H9 (cell line): ENCODE measurements around the gene MICAL2. TPM values are rescaled to one million over a fixed set of nuclear protein-coding genes. Genes with fewer than 3 reads are reported as not detected.

ENCODE experiments used
- DNase-seq: peaks from one replicate; pipeline ENCODE4 v3.0.0-alpha.2; 2017
- H2AFZ ChIP-seq: one replicate; pipeline ENCODE4 v1.6.1; 2013; ENCODE audit warnings: mild to moderate bottlenecking, low read length, control low read depth, moderate library complexity
- H2AK5ac ChIP-seq: 2 replicates; pipeline ENCODE4 v1.6.1; 2013; ENCODE audit warnings: low read length, control low read depth, mixed read lengths; ENCODE audit not compliant: insufficient read length
- H2BK120ac ChIP-seq: one replicate; pipeline ENCODE4 v1.6.1; 2013; ENCODE audit warnings: low read depth, mild to moderate bottlenecking, low read length, control low read depth, inconsistent platforms; ENCODE audit not compliant: poor library complexity, severe bottlenecking
- H2BK12ac ChIP-seq: 2 replicates; pipeline ENCODE4 v1.6.1; 2013; ENCODE audit warnings: low read length, control low read depth, mixed read lengths, low read depth; ENCODE audit not compliant: insufficient read length
- H2BK15ac ChIP-seq: 2 replicates; pipeline ENCODE4 v1.6.1; 2013; ENCODE audit warnings: low read depth, low read length, control low read depth
- H2BK20ac ChIP-seq: one replicate; pipeline ENCODE4 v1.6.1; 2013; ENCODE audit warnings: low read depth, mild to moderate bottlenecking, low read length, control low read depth, inconsistent platforms; ENCODE audit not compliant: poor library complexity, severe bottlenecking
- H2BK5ac ChIP-seq: 2 replicates; pipeline ENCODE4 v1.6.1; 2013; ENCODE audit warnings: low read length, control low read depth, mixed read lengths; ENCODE audit not compliant: insufficient read length
- H3K14ac ChIP-seq: 2 replicates; pipeline ENCODE4 v1.6.1; 2013; ENCODE audit warnings: low read length, control low read depth; ENCODE audit not compliant: insufficient read depth
- H3K18ac ChIP-seq: 2 replicates; pipeline ENCODE4 v1.6.1; 2013; ENCODE audit warnings: low read depth, mild to moderate bottlenecking, mixed read lengths, low read length, control low read depth; ENCODE audit not compliant: insufficient read length
- H3K23ac ChIP-seq: 2 replicates; pipeline ENCODE4 v1.6.1; 2013; ENCODE audit warnings: low read length, control low read depth, mixed read lengths, low read depth; ENCODE audit not compliant: insufficient read length
- H3K23me2 ChIP-seq: 2 replicates; pipeline ENCODE4 v1.6.1; 2013; ENCODE audit warnings: low read depth, mild to moderate bottlenecking, mixed read lengths, low read length, control low read depth; ENCODE audit not compliant: insufficient read length, poor library complexity, severe bottlenecking
- H3K27ac ChIP-seq: 2 replicates; pipeline ENCODE4 v1.5.1; 2013; ENCODE audit warnings: low read length, control low read depth, mixed read lengths, low read depth; ENCODE audit not compliant: insufficient read length
- H3K27me3 ChIP-seq: 2 replicates; pipeline ENCODE4 v1.6.1; 2013; ENCODE audit warnings: low read length, control low read depth, inconsistent platforms; ENCODE audit not compliant: insufficient read depth
- H3K4ac ChIP-seq: 2 replicates; pipeline ENCODE4 v1.6.1; 2013; ENCODE audit warnings: low read depth, mild to moderate bottlenecking, control low read depth, inconsistent platforms, low read length, moderate library complexity
- H3K4me1 ChIP-seq: 2 replicates; pipeline ENCODE4 v1.6.1; 2013; ENCODE audit warnings: low read length, control low read depth, inconsistent platforms; ENCODE audit not compliant: insufficient read depth
- H3K4me2 ChIP-seq: 2 replicates; pipeline ENCODE4 v1.6.1; 2013; ENCODE audit warnings: low read length, control low read depth, mixed read lengths; ENCODE audit not compliant: insufficient read length, insufficient read depth
- H3K56ac ChIP-seq: 2 replicates; pipeline ENCODE4 v1.6.1; 2013; ENCODE audit warnings: low read depth, mild to moderate bottlenecking, mixed read lengths, low read length, control low read depth; ENCODE audit not compliant: insufficient read length
- H3K79me1 ChIP-seq: 2 replicates; pipeline ENCODE4 v1.6.1; 2013; ENCODE audit warnings: low read depth, mild to moderate bottlenecking, moderate library complexity, low read length, control low read depth, inconsistent platforms; ENCODE audit not compliant: insufficient read depth, poor library complexity, severe bottlenecking
- H3K79me2 ChIP-seq: 2 replicates; pipeline ENCODE4 v1.6.1; 2013; ENCODE audit warnings: low read length, control low read depth, inconsistent platforms; ENCODE audit not compliant: insufficient read depth
- H3K9ac ChIP-seq: 2 replicates; pipeline ENCODE4 v1.6.1; 2013; ENCODE audit warnings: low read length, control low read depth, mixed read lengths; ENCODE audit not compliant: insufficient read length; ENCODE audit errors: extremely low read depth
- H3K9me3 ChIP-seq: one replicate; pipeline ENCODE4 v1.6.1; 2013; ENCODE audit warnings: low read depth, low read length, inconsistent platforms; ENCODE audit not compliant: control insufficient read depth
- H3T11ph ChIP-seq: one replicate; pipeline ENCODE4 v1.6.1; 2013; ENCODE audit warnings: mild to moderate bottlenecking, low read length, control low read depth, inconsistent platforms
- H4K20me1 ChIP-seq: one replicate; pipeline ENCODE4 v1.6.1; 2013; ENCODE audit not compliant: control insufficient read depth, insufficient read length, insufficient read depth
- H4K5ac ChIP-seq: 2 replicates; pipeline ENCODE4 v1.6.1; 2013; ENCODE audit warnings: low read depth, mild to moderate bottlenecking, mixed read lengths, low read length, control low read depth; ENCODE audit not compliant: insufficient read length
- H4K8ac ChIP-seq: replicated peaks from 2 replicates; pipeline ENCODE4 v1.6.1; 2013; ENCODE audit warnings: low read length, control low read depth, mixed read lengths, low read depth; ENCODE audit not compliant: insufficient read length
- H4K91ac ChIP-seq: 2 replicates; pipeline ENCODE4 v1.6.1; 2013; ENCODE audit warnings: low read depth, mild to moderate bottlenecking, moderate library complexity, mixed read lengths, low read length, control low read depth; ENCODE audit not compliant: insufficient read length
- H3K27ac Mint-ChIP-seq, 3 experiments: 2 replicates in 2 of 3; 3 replicates in 1 of 3; pipeline ENCODE4 v1.8.0; 2020 to 2021; ENCODE audit warnings: mixed read lengths in 3 of 3, mild to moderate bottlenecking in 1 of 3, moderate library complexity in 1 of 3
- H3K27me3 Mint-ChIP-seq: 2 replicates; pipeline ENCODE4 v1.8.0; 2021; ENCODE audit warnings: low read depth, mild to moderate bottlenecking, moderate library complexity, mixed read lengths
- H3K36me3 Mint-ChIP-seq, 3 experiments: 2 replicates in 2 of 3; 3 replicates in 1 of 3; pipeline ENCODE4 v1.8.0; 2020 to 2021; ENCODE audit warnings: low read depth in 3 of 3, mixed read lengths in 3 of 3; ENCODE audit not compliant: insufficient read depth in 1 of 3
- H3K4me1 Mint-ChIP-seq, 2 experiments: 2 replicates each; pipeline ENCODE4 v1.8.0; 2020; ENCODE audit warnings: mixed read lengths in 2 of 2
- H3K4me3 Mint-ChIP-seq, 2 experiments: 2 replicates in 1 of 2; 3 replicates in 1 of 2; pipeline ENCODE4 v1.8.0; 2020 to 2021; ENCODE audit warnings: mild to moderate bottlenecking in 2 of 2, mixed read lengths in 2 of 2, moderate library complexity in 1 of 2
- H3K9me3 Mint-ChIP-seq, 2 experiments: 2 replicates in 1 of 2; 3 replicates in 1 of 2; pipeline ENCODE4 v1.8.0; 2020; ENCODE audit warnings: mild to moderate bottlenecking in 2 of 2, mixed read lengths in 2 of 2, moderate library complexity in 1 of 2
- CTCF ChIP-seq: fragments of 200-600 bp; sonication (generic); conservative IDR thresholded peaks from 3 replicates; pipeline ENCODE4 v1.8.0; 2021; ENCODE audit warnings: antibody characterized with exemption, mild to moderate bottlenecking
- WGBS: extraction: QIAGEN DNeasy Blood & Tissue Kit; methylation state at CpG from one replicate; pipeline ENCODE4 v1.1.7; 2013; ENCODE audit warnings: missing lambda C conversion rate, low lambda C conversion rate, mixed read lengths; ENCODE audit not compliant: insufficient read length; ENCODE audit errors: extremely low coverage; 5-methylcytosine and 5-hydroxymethylcytosine counted together
- total RNA-seq: library from RNA; stranded (reverse); gene quantifications from 2 replicates; pipeline ENCODE4 v1.2.1, GENCODE V29; 2021

The MICAL2 gene
- total RNA-seq, 1 experiment from 2014 or later, result 4.7 TPM

- WGBS, result no CpG with 5 or more reads among the region's 4 CpGs
- H3K14ac ChIP-seq, result no peak overlapping the region
Observed at GRCh38 chr11:12185914-12186313, 75.5 kb downstream of the MICAL2 start.

More at GRCh38 chr11:12185914-12186313, 75.5 kb downstream of the MICAL2 start:
- no peak overlapping the region for H2BK5ac ChIP-seq
- H3K9ac ChIP-seq, result no peak overlapping the region
- H3K4me2 ChIP-seq, result no peak overlapping the region
- H2BK120ac ChIP-seq, result no peak overlapping the region
- H4K5ac ChIP-seq, result no peak overlapping the region
- H2BK12ac ChIP-seq, result no peak overlapping the region
- no peak overlapping the region for H4K91ac ChIP-seq
- no peak for DNase-seq
- H4K8ac ChIP-seq, result no peak overlapping the region
- no peak overlapping the region for H2BK20ac ChIP-seq
- H2BK15ac ChIP-seq, result no peak overlapping the region
- Mint-ChIP-seq H3K27ac (no peak overlapping the region), H3K4me1 (peaks cover 11 to 13% of the 10 kb centered on the region in 2 experiments), H3K9me3 (no peaks in the 10 kb centered on the region), H3K36me3 (no peaks in the 10 kb centered on the region), H3K27me3 (no peaks in the 10 kb centered on the region), H3K4me3 (no peak overlapping the region)
- no peaks in the 10 kb centered on the region for H3K23me2 ChIP-seq
- no peaks in the 10 kb centered on the region for H3K79me1 ChIP-seq
- no peak overlapping the region for H3K56ac ChIP-seq
- no peak for TF ChIP-seq CTCF
- no peak overlapping the region for H3K18ac ChIP-seq
- H2AK5ac ChIP-seq, result no peak overlapping the region
- H3K9me3 ChIP-seq, result no peaks in the 10 kb centered on the region
- no peak overlapping the region for H3K4ac ChIP-seq
- no peaks in the 10 kb centered on the region for H3K27me3 ChIP-seq
- H4K20me1 ChIP-seq, result no peaks in the 10 kb centered on the region
- no peak overlapping the region for H2AFZ ChIP-seq
- H3K23ac ChIP-seq, result no peak overlapping the region
- no peaks in the 10 kb centered on the region for H3K79me2 ChIP-seq
- H3K27ac ChIP-seq, result no peak overlapping the region
- H3T11ph ChIP-seq, result no peak overlapping the region
- H3K4me1 ChIP-seq, result no peaks in the 10 kb centered on the region
